Measurements from ENCODE around the gene MESP2.
A peak's percentile ranks its signal among the peaks of the same experiment; 100 is the strongest.

MESP2 gene, protein sequence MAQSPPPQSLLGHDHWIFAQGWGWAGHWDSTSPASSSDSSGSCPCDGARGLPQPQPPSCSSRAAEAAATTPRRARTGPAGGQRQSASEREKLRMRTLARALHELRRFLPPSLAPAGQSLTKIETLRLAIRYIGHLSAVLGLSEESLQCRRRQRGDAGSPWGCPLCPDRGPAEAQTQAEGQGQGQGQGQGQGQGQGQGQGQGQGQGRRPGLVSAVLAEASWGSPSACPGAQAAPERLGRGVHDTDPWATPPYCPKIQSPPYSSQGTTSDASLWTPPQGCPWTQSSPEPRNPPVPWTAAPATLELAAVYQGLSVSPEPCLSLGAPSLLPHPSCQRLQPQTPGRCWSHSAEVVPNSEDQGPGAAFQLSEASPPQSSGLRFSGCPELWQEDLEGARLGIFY

DNA sequence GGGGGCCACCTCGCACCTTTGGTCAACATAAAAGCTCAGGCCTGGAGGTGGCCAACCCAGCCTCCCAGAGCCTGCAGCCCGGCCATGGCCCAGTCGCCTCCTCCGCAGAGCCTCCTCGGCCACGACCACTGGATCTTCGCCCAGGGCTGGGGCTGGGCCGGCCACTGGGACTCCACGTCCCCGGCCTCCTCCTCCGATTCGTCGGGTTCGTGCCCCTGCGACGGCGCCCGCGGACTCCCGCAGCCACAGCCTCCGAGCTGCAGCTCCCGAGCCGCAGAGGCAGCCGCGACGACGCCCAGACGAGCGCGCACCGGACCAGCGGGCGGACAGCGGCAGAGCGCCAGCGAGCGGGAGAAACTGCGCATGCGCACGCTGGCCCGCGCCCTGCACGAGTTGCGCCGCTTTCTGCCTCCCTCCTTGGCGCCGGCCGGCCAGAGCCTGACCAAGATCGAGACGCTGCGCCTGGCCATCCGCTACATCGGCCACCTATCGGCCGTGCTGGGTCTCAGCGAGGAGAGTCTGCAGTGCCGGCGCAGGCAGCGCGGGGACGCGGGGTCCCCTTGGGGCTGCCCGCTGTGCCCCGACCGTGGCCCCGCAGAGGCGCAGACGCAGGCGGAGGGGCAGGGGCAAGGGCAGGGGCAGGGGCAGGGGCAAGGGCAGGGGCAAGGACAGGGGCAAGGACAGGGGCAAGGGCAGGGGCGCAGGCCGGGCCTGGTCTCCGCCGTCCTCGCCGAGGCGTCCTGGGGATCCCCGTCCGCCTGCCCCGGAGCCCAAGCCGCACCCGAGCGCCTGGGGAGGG, at the start of gene MESP2:
TSS of gene MESP2 (plus strand) at position 59 of the 799 bp plus-strand sequence. CDS start at position 85, 26 bp downstream.
- Histone ChIP-seq H3K4me3 (ENCODE audit: low read depth, low read length) (peak within 1 kb of the TSS; percentile 50), H3K9ac (ENCODE audit: low read length) (peak within 1 kb of the TSS; percentile 73)

DNA sequence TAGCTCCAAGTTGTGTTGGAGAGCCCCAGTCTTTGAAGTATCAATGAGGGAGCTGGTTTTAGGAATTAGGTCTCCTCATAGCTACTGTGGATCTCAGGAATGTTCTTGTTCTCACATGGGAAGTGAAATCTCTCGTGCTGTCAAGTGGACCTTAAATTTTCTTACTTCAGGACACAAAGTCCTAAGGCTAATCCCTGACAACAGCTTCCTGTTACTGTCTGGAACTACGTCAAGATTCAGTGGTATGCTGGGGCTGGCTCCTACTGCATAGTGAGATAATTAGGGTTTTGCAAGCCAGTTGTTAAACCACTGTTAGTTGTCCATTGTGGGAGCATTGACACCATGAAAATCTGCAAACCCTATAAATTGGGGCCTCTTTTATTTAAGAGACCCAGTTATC, 47.9 kb upstream of the MESP2 start:
- Histone ChIP-seq H3K4me3 (ENCODE audit: low read depth, low read length) (no peak overlapping the region), H3K27ac (ENCODE audit: low read depth, low read length) (no peak overlapping the region), H3K9ac (ENCODE audit: low read length) (no peak overlapping the region), H3K36me3 (ENCODE audit: control insufficient read depth, insufficient read depth, low read length) (no peaks in the 10 kb centered on the region), H3K4me1 (ENCODE audit: control insufficient read depth, insufficient read depth, low read length) (no peaks in the 10 kb centered on the region), H3K27me3 (ENCODE audit: control insufficient read depth, insufficient read depth, low read length) (no peaks in the 10 kb centered on the region), H3K9me3 (ENCODE audit: control insufficient read depth, insufficient read depth, low read depth, low read length) (peaks cover 5% of the 10 kb centered on the region)

More for the DNA sequence above, at the start of gene MESP2:
- Histone ChIP-seq H3K36me3 (ENCODE audit: control insufficient read depth, insufficient read depth, low read length) (no peaks in the 10 kb centered on the region), H3K27me3 (ENCODE audit: control insufficient read depth, insufficient read depth, low read length) (peaks cover 52% of the 10 kb centered on the region), H3K27ac (ENCODE audit: low read depth, low read length) (no peak within 1 kb of the TSS), H3K4me1 (ENCODE audit: control insufficient read depth, insufficient read depth, low read length) (peaks cover 10% of the 10 kb centered on the region; the same call in 1 of the 2 replicates), H3K9me3 (ENCODE audit: control insufficient read depth, insufficient read depth, low read depth, low read length) (no peaks in the 10 kb centered on the region)

DNA sequence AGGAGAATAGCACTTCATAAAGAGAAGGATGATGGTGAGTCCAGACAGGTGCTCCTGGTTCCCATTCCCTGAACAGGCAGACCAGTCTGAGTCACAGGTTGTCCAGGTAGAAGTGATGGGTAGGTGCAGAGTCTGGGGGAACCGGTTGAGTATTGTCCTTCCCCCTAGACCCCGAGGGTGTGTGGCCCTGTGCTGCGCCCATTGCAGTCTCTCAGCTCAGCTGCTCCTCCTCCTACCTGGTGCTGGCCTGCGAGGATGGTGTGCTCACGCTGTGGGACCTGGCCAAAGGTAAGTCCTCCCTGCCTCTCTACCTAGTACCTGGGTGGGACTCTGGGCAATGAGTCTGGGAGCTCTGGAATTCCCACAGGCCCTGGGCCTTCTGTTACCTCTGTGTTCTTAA, 44.9 kb upstream of the MESP2 start:
- Histone ChIP-seq H3K36me3 (ENCODE audit: control insufficient read depth, insufficient read depth, low read length) (no peaks in the 10 kb centered on the region), H3K9me3 (ENCODE audit: control insufficient read depth, insufficient read depth, low read depth, low read length) (no peaks in the 10 kb centered on the region), H3K4me1 (ENCODE audit: control insufficient read depth, insufficient read depth, low read length) (no peaks in the 10 kb centered on the region), H3K9ac (ENCODE audit: low read length) (no peak overlapping the region), H3K27ac (ENCODE audit: low read depth, low read length) (no peak overlapping the region), H3K27me3 (ENCODE audit: control insufficient read depth, insufficient read depth, low read length) (peaks cover 17% of the 10 kb centered on the region; the same call in 1 of the 2 replicates), H3K4me3 (ENCODE audit: low read depth, low read length) (no peak overlapping the region)

DNA sequence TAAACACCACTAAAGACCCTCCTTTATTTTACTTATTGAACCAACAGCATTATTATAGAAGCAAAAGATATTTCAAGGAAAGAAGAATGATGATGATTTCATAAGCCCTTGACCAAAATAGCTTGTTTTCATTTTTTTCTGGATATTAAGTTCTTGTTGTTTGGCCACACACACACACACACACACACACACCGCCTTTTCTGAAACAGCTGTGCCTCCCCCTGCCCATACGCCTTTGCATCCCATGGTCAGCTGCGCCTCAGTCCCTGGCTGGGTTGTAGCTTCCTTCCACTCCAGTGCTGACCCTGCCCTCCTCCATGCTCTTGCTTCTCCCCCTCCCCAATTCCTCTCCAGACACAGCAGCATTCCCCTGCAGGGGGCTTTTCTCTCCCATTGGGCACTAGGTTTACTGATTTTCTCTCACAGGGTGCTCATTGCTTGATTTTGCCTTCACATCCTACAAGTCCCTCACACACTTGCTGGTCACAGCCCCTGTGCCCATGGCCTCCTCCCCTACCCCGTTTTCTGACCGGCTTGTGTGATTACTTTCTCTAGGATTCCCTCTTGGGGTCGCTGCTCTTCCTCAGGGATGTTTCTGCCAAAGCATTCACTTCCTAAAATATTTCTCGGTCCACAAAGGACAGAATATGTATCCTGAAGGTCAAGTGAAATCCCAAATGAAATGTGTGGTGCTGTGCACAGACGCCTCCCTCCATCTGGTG, 43.5 kb upstream of the MESP2 start:
- Histone ChIP-seq H3K4me3 (ENCODE audit: low read depth, low read length) (no peak overlapping the region), H3K9me3 (ENCODE audit: control insufficient read depth, insufficient read depth, low read depth, low read length) (no peaks in the 10 kb centered on the region), H3K9ac (ENCODE audit: low read length) (no peak overlapping the region), H3K36me3 (ENCODE audit: control insufficient read depth, insufficient read depth, low read length) (no peaks in the 10 kb centered on the region), H3K27ac (ENCODE audit: low read depth, low read length) (no peak overlapping the region), H3K27me3 (ENCODE audit: control insufficient read depth, insufficient read depth, low read length) (peaks cover 17% of the 10 kb centered on the region; the same call in 1 of the 2 replicates), H3K4me1 (ENCODE audit: control insufficient read depth, insufficient read depth, low read length) (no peaks in the 10 kb centered on the region)

DNA sequence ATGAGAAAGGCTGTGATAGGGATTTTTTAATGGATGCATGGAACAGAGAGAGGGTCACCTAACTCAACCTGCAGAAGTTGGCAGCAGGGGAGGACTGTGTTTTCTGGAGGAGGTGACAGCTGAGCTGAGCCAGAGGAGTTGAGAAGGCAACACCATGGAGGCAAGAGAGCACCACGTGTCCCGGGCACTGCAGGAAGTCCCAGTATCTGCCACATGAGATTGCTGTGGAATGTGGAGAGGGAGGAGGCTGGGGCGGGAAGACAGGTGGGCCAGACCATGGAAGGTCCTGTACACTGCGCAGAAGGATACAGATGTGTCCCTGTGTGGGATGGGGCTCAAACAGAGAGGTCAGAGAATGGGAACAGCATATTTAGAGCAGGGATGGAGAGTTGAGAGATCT, 40.4 kb upstream of the MESP2 start:
- Histone ChIP-seq H3K27me3 (ENCODE audit: control insufficient read depth, insufficient read depth, low read length) (peaks cover 17% of the 10 kb centered on the region; the same call in 1 of the 2 replicates), H3K4me1 (ENCODE audit: control insufficient read depth, insufficient read depth, low read length) (no peaks in the 10 kb centered on the region), H3K4me3 (ENCODE audit: low read depth, low read length) (no peak overlapping the region), H3K9ac (ENCODE audit: low read length) (no peak overlapping the region), H3K27ac (ENCODE audit: low read depth, low read length) (no peak overlapping the region), H3K36me3 (ENCODE audit: control insufficient read depth, insufficient read depth, low read length) (no peaks in the 10 kb centered on the region), H3K9me3 (ENCODE audit: control insufficient read depth, insufficient read depth, low read depth, low read length) (no peaks in the 10 kb centered on the region)

DNA sequence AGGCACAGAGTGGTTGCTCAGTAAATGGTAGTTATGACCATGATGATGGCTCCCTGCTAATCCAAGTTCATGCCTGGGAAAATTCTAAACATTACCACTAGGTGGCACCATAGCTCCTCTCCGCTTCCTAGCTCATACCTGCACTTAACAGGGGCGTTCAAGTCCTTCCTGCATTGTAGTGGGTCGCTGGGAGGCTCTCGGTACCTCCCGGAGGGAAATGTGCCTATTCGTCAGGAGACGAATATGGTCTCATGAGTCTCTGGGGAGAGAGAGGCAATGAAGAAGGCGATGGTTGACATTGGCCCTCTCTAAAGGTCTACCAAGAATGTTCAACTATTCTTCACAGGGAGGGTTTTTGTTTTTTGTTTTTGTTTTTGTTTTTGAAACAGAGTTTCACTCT, 36.0 kb upstream of the MESP2 start:
- no peak overlapping the region for H3K4me3 ChIP-seq (ENCODE audit: low read depth, low read length)
- H3K27me3 ChIP-seq (ENCODE audit: control insufficient read depth, insufficient read depth, low read length), result peaks cover 34% of the 10 kb centered on the region
- H3K27ac ChIP-seq (ENCODE audit: low read depth, low read length), result no peak overlapping the region
- no peaks in the 10 kb centered on the region for H3K9me3 ChIP-seq (ENCODE audit: control insufficient read depth, insufficient read depth, low read depth, low read length)
- no peaks in the 10 kb centered on the region for H3K36me3 ChIP-seq (ENCODE audit: control insufficient read depth, insufficient read depth, low read length)
- no peaks in the 10 kb centered on the region for H3K4me1 ChIP-seq (ENCODE audit: control insufficient read depth, insufficient read depth, low read length)
- no peak overlapping the region for H3K9ac ChIP-seq (ENCODE audit: low read length)

DNA sequence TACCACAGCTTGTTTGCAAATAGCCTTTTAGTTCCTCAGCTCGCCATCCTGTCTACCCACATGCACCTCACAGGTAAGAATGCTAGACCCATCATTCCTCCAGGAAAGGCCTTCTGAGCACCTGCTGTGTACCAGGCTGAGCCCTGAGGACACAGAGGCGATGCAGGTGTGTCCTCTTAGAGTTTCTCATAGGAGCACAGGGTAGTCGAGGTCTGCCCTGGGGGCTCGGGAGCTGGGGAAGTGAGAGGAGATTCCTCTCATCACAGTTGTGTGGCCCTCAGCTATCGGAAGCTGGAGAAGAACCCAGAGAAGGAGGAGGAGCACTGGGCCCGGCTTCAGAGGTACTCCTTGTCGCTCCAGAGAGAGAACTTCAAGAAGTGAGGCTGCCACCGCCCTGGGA, 33.1 kb upstream of the MESP2 start:
- Histone ChIP-seq H3K27me3 (ENCODE audit: control insufficient read depth, insufficient read depth, low read length) (peaks cover 53% of the 10 kb centered on the region), H3K36me3 (ENCODE audit: control insufficient read depth, insufficient read depth, low read length) (no peaks in the 10 kb centered on the region), H3K9me3 (ENCODE audit: control insufficient read depth, insufficient read depth, low read depth, low read length) (no peaks in the 10 kb centered on the region), H3K4me3 (ENCODE audit: low read depth, low read length) (no peak overlapping the region), H3K9ac (ENCODE audit: low read length) (no peak overlapping the region), H3K4me1 (ENCODE audit: control insufficient read depth, insufficient read depth, low read length) (peaks cover 11% of the 10 kb centered on the region), H3K27ac (ENCODE audit: low read depth, low read length) (no peak overlapping the region)

DNA sequence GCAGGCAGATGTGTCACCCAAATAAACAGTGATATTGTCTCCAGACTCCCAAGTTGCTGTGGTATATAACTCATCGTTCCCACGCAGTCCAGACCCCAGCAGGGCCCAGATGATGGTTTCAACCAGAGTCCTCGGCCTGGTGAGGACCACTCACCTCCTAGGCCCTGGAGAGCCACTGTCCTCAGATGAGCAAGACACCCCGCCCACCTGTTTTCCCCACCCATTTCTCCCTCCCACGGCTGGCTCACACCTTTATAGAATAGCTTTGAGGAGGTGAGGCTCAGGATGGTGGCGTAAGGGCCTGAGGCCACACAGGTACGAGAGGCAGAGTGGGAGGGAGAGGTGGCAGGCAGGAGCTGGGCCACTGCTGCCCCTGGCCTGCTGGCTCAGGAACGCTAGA, 32.5 kb upstream of the MESP2 start:
- H3K36me3 ChIP-seq (ENCODE audit: control insufficient read depth, insufficient read depth, low read length), result no peaks in the 10 kb centered on the region
- H3K27ac ChIP-seq (ENCODE audit: low read depth, low read length), result no peak overlapping the region
- peaks cover 17% of the 10 kb centered on the region for H3K4me1 ChIP-seq (ENCODE audit: control insufficient read depth, insufficient read depth, low read length)
- peaks cover 59% of the 10 kb centered on the region for H3K27me3 ChIP-seq (ENCODE audit: control insufficient read depth, insufficient read depth, low read length)
- no peak overlapping the region for H3K9ac ChIP-seq (ENCODE audit: low read length)
- no peak overlapping the region for H3K4me3 ChIP-seq (ENCODE audit: low read depth, low read length)
- H3K9me3 ChIP-seq (ENCODE audit: control insufficient read depth, insufficient read depth, low read depth, low read length), result no peaks in the 10 kb centered on the region

DNA sequence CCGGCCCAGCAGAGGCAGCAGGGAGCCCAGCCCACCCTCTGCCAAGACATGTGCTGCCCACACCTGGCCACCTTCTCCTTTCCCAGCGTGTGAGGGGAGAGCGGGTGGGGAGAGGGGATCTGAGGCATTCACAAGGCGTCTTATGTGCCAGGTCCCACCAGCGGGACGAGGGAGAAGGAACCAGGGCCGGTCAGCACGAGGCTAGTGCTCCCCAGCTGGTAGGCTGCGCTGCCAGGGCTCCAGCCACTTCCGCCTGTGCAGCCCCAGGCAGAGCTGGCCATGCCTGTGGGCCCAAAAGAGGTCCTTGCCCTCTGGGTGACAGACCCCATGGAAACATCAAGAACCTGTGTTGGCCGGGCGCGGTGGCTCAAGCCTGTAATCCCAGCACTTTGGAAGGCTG, 31.0 kb upstream of the MESP2 start:
- Histone ChIP-seq H3K9ac (ENCODE audit: low read length) (no peak overlapping the region), H3K36me3 (ENCODE audit: control insufficient read depth, insufficient read depth, low read length) (no peaks in the 10 kb centered on the region), H3K27me3 (ENCODE audit: control insufficient read depth, insufficient read depth, low read length) (peaks cover 74% of the 10 kb centered on the region), H3K9me3 (ENCODE audit: control insufficient read depth, insufficient read depth, low read depth, low read length) (no peaks in the 10 kb centered on the region), H3K27ac (ENCODE audit: low read depth, low read length) (no peak overlapping the region), H3K4me3 (ENCODE audit: low read depth, low read length) (no peak overlapping the region), H3K4me1 (ENCODE audit: control insufficient read depth, insufficient read depth, low read length) (peaks cover 27% of the 10 kb centered on the region)

DNA sequence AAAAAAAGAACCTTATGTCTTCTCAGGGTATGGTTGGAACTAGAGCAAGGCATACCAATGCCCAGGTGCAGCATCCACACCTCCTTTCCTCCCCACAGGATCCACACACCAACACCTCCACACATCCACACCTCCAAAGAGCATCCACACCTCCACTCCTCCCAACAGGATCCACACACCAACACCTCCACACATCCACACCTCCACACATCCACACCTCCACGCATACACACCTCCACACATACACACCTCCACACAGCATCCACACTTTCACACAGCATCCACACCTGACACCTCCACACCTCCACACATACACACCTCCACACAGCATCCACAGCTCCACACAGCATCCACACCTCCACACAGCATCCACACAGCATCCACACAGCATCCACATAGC, 30.4 kb upstream of the MESP2 start:
- H3K36me3 ChIP-seq (ENCODE audit: control insufficient read depth, insufficient read depth, low read length), result no peaks in the 10 kb centered on the region
- H3K9ac ChIP-seq (ENCODE audit: low read length), result no peak overlapping the region
- no peak overlapping the region for H3K4me3 ChIP-seq (ENCODE audit: low read depth, low read length)
- H3K4me1 ChIP-seq (ENCODE audit: control insufficient read depth, insufficient read depth, low read length), result peaks cover 28% of the 10 kb centered on the region
- no peaks in the 10 kb centered on the region for H3K9me3 ChIP-seq (ENCODE audit: control insufficient read depth, insufficient read depth, low read depth, low read length)
- peaks cover 80% of the 10 kb centered on the region for H3K27me3 ChIP-seq (ENCODE audit: control insufficient read depth, insufficient read depth, low read length)
- H3K27ac ChIP-seq (ENCODE audit: low read depth, low read length), result no peak overlapping the region
